Measurements from ENCODE around the gene TMEM150C. TPM values are rescaled to one million over a fixed set of nuclear protein-coding genes. Genes with fewer than 3 reads are reported as not detected.
"Not testable (repeated sequence)": the region's sequence is repeated elsewhere in the genome, so short reads cannot be mapped to it uniquely, and the experiment has no call there.

TMEM150C gene
- total and polyA plus RNA-seq, 8 donors = 0.45 to 8.4 (median 3.9) TPM; not detected in 1

DNA sequence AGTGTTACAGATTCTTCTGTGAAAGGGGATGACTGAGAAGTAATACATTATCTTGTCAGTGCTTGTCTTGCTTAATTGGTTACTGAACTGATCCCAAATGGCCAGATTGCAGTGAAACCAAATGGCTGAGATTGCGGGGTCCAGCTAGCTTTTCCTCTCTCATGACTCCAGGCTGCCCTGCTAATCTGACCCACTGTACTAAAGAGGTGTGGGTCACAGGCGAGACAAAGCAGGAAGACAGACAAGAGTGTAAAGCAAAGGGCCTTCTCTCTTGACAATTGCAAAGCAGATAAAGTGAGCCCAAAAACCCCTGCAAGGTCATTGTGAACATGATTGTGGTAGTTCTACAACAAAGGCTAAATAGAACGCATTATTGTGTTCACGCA lies 2.1 kb downstream of the TMEM150C start:
- no peak overlapping the region for H3K27ac ChIP-seq
- peaks cover 0 to 17% (median 14%) of the 10 kb centered on the region in 4 donors for H3K4me1 ChIP-seq
- intact Hi-C loops (cut with DNase I; ENCODE audit: low total_unique reads) = no loop called here
- peaks cover 0 to 26% (median 10%) of the 10 kb centered on the region in 3 donors for H3K27me3 ChIP-seq
- no peaks in the 10 kb centered on the region for H3K9me3 ChIP-seq
- DNase-seq = no peak
- H3K36me3 ChIP-seq = no peaks in the 10 kb centered on the region
- TF ChIP-seq EP300 (IDR thresholded peaks at IDR 0.05) (no peak), POLR2AphosphoS5 (IDR thresholded peaks at IDR 0.05) (no peak), CTCF (IDR thresholded peaks at IDR 0.05) (no peak), POLR2A (IDR thresholded peaks at IDR 0.05) (no peak)
- WGBS, 5 donors = 82 to 98% (median 92%) methylated on average over 4 of the region's 4 CpGs
- H3K4me3 ChIP-seq = no peak overlapping the region

DNA sequence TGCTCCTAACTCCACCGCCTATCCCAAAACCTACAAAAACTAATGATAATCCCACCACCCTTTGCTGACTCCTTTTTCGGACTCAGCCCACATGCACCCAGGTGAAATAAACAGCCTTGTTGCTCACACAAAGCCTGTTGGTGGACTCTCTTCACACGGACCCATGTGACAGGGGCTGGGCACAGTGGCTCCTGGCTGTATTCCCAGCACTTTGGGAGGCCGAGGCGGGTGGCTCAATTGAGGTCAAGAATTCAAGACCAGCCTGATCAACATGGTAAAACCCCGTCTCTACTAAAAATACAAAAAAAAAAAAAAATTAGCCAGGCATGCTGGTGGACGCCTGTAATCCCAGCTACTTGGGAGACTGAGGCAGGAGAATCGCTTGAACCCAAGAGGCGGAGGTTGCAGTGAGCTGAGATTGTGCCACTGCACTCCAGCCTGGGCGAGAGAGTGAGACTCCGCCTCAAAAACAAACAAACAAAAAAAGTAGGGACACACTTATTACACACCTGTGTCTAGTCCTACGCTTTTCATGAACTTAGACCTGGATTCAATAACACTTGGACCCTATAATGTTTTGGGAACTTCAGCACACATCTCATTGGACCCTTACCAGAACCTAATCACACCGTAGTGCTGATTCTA lies 2.6 kb downstream of the TMEM150C start:
- intact Hi-C loops (cut with DNase I; ENCODE audit: low total_unique reads); H3K4me3 ChIP-seq; H3K36me3 ChIP-seq; H3K27ac ChIP-seq; H3K9me3 ChIP-seq; DNase-seq: not testable (repeated sequence)
- Histone ChIP-seq H3K27me3 (peaks cover 0 to 26% (median 10%) of the 10 kb centered on the region in 3 donors), H3K4me1 (peaks cover 0 to 17% (median 14%) of the 10 kb centered on the region in 4 donors)
- 68 to 75% (median 71%) methylated on average over 13 of the region's 13 CpGs for WGBS, 5 donors

GRCh38 chr4:82555276-82555675 lies 6.5 kb downstream of the TMEM150C start:
- no peaks in the 10 kb centered on the region for H3K27me3 ChIP-seq
- TF ChIP-seq EP300 (IDR thresholded peaks at IDR 0.05) (no peak), POLR2AphosphoS5 (IDR thresholded peaks at IDR 0.05) (no peak), CTCF (IDR thresholded peaks at IDR 0.05) (no peak), POLR2A (IDR thresholded peaks at IDR 0.05) (no peak)
- WGBS, 5 donors = 71 to 85% (median 77%) methylated on average over 3 of the region's 3 CpGs
- H3K4me1 ChIP-seq = no peaks in the 10 kb centered on the region
- DNase-seq = no peak
- no peak overlapping the region for H3K4me3 ChIP-seq
- no peak overlapping the region for H3K27ac ChIP-seq
- H3K36me3 ChIP-seq = no peaks in the 10 kb centered on the region
- intact Hi-C loops (cut with DNase I; ENCODE audit: low total_unique reads) = no loop called here
- peaks cover 0 to 2% (median 0%) of the 10 kb centered on the region in 4 donors for H3K9me3 ChIP-seq

GRCh38 chr4:82553020-82553419 lies 8.8 kb downstream of the TMEM150C start:
- TF ChIP-seq POLR2A (IDR thresholded peaks at IDR 0.05) = no peak
- Histone ChIP-seq H3K4me1 (no peaks in the 10 kb centered on the region), H3K4me3 (no peak overlapping the region), H3K27me3 (no peaks in the 10 kb centered on the region), H3K9me3 (peaks cover 0 to 5% (median 0%) of the 10 kb centered on the region in 4 donors), H3K27ac (no peak overlapping the region), H3K36me3 (no peaks in the 10 kb centered on the region)
- whole genome bisulfite sequencing, 5 donors = 52 to 70% (median 60%) methylated on average over 3 of the region's 3 CpGs
- no peak for DNase-seq
- intact Hi-C loops (cut with DNase I; ENCODE audit: low total_unique reads) = no loop called here

- WGBS, 5 donors = 76 to 84% (median 80%) methylated on average over 2 of the region's 2 CpGs
- no peaks in the 10 kb centered on the region for H3K27me3 ChIP-seq
- no peaks in the 10 kb centered on the region for H3K36me3 ChIP-seq
- H3K4me3 ChIP-seq = no peak overlapping the region
- peaks cover 0 to 5% (median 0%) of the 10 kb centered on the region in 4 donors for H3K9me3 ChIP-seq
- no peak overlapping the region for H3K27ac ChIP-seq
- no peak for DNase-seq
- intact Hi-C loops (cut with DNase I; ENCODE audit: low total_unique reads) = no loop called here
- no peaks in the 10 kb centered on the region for H3K4me1 ChIP-seq
- no peak for TF ChIP-seq EP300 (IDR thresholded peaks at IDR 0.05)
- no peak for TF ChIP-seq POLR2A (IDR thresholded peaks at IDR 0.05)
- TF ChIP-seq POLR2AphosphoS5 (IDR thresholded peaks at IDR 0.05) = no peak
- no peak for TF ChIP-seq CTCF (IDR thresholded peaks at IDR 0.05)
Measured at GRCh38 chr4:82551734-82552133, 10.1 kb downstream of the TMEM150C start.

GRCh38 chr4:82547850-82548249 lies 13.9 kb downstream of the TMEM150C start:
- H3K4me3 ChIP-seq; DNase-seq; H3K27ac ChIP-seq; H3K36me3 ChIP-seq; H3K9me3 ChIP-seq; intact Hi-C loops (cut with DNase I; ENCODE audit: low total_unique reads); H3K27me3 ChIP-seq; H3K4me1 ChIP-seq: not testable (repeated sequence)
- 98 to 100% (median 98%) methylated on average over 3 of the region's 3 CpGs for WGBS, 5 donors

Data from stomach (tissue), 9 donors.